HepG2 (cell line): Measurements from ENCODE around the gene ADGRG1. TPM values are rescaled to one million over a fixed set of nuclear protein-coding genes. Genes with fewer than 3 reads are reported as not detected.

Experiments
- AKNA ChIP-seq: sonication (generic); formaldehyde crosslinking; IDR thresholded peaks from 2 replicates; pipeline ENCODE4 v1.4.0; 2020; ENCODE audit warnings: missing genetic modification reagents, borderline replicate concordance
- FOXC1 ChIP-seq: sonication (generic); formaldehyde crosslinking; IDR thresholded peaks from 2 replicates; pipeline ENCODE4 v1.8.0; 2022; ENCODE audit warnings: mild to moderate bottlenecking, missing genetic modification reagents, borderline replicate concordance
- FOXO1 ChIP-seq: sonication (generic); formaldehyde crosslinking; IDR thresholded peaks from 2 replicates; pipeline ENCODE4 v1.4.0; 2020; ENCODE audit warnings: missing genetic modification reagents
- GZF1 ChIP-seq: sonication (generic); formaldehyde crosslinking; IDR thresholded peaks from 2 replicates; pipeline ENCODE4 v1.5.1; 2020; ENCODE audit warnings: mild to moderate bottlenecking, missing genetic modification reagents
- HIC2 ChIP-seq: sonication (generic); formaldehyde crosslinking; IDR thresholded peaks from 2 replicates; pipeline ENCODE4 v1.9.0; 2022; ENCODE audit warnings: low read depth, missing genetic modification reagents
- NFKB2 ChIP-seq: sonication (generic); formaldehyde crosslinking; IDR thresholded peaks from 2 replicates; pipeline ENCODE4 v1.4.0; 2020; ENCODE audit warnings: missing genetic modification reagents, borderline replicate concordance
- RFX5 ChIP-seq: IDR thresholded peaks from 2 replicates; pipeline ENCODE4 v1.6.1; 2011; ENCODE audit warnings: low read depth, low read length, improper control_type of control experiment
- YY1 ChIP-seq: IDR thresholded peaks from 2 replicates; pipeline ENCODE4 v1.6.1; 2011; ENCODE audit warnings: low read length, low read depth, moderate library complexity, mild to moderate bottlenecking; ENCODE audit not compliant: insufficient read depth, insufficient replicate concordance
- ZNF414 ChIP-seq: sonication (generic); formaldehyde crosslinking; IDR thresholded peaks from 2 replicates; pipeline ENCODE4 v1.5.0; 2020; ENCODE audit warnings: missing genetic modification reagents
- ZNF550 ChIP-seq: sonication (generic); formaldehyde crosslinking; IDR thresholded peaks from 2 replicates; pipeline ENCODE4 v1.4.0; 2020; ENCODE audit warnings: mild to moderate bottlenecking, missing genetic modification reagents, borderline replicate concordance
- ZNF567 ChIP-seq: sonication (generic); formaldehyde crosslinking; IDR thresholded peaks from 2 replicates; pipeline ENCODE4 v1.8.1; 2023; ENCODE audit warnings: mild to moderate bottlenecking, missing genetic modification reagents, borderline replicate concordance
- ZSCAN29 ChIP-seq: sonication (generic); formaldehyde crosslinking; conservative IDR thresholded peaks from 2 replicates; pipeline ENCODE4 v1.4.0; 2020; ENCODE audit warnings: mild to moderate bottlenecking, missing genetic modification reagents
- ZSCAN5A ChIP-seq: sonication (generic); formaldehyde crosslinking; IDR thresholded peaks from 2 replicates; pipeline ENCODE4 v1.8.0; 2022; ENCODE audit warnings: mild to moderate bottlenecking, missing genetic modification reagents, borderline replicate concordance
- polyA plus RNA-seq, 8 experiments: library from polyadenylated mRNA; depleted of rRNA in 3 of 8; stranded (reverse) in 7 of 8; unstranded in 1 of 8; fragments of >200 nt; fragmentation: Illumina TruSeq in 4 of 8; extraction: Trizol in 4 of 8; gene quantifications; 2 replicates each; pipeline versions ENCODE4 v1.2.1 to v1.2.3, GENCODE V29; 2011 to 2016; ENCODE audit warnings: low read depth in 4 of 8, missing spikeins in 1 of 8, mixed read lengths in 1 of 8; ENCODE audit not compliant: insufficient read depth in 1 of 8
- total RNA-seq, 5 experiments: library from RNA; depleted of rRNA; stranded (reverse); fragments of >200 nt; fragmentation: Illumina TruSeq; extraction: Trizol; gene quantifications; 2 replicates each; pipeline ENCODE4 v1.2.3, GENCODE V29; 2016; ENCODE audit warnings: low read depth in 1 of 5
- TF ChIP-seq, protein P1 (sequence below), 2 experiments: sonication (generic) in 1 of 2; formaldehyde crosslinking in 1 of 2; IDR thresholded peaks; 2 replicates each; pipeline versions ENCODE4 v1.6.1 to v1.9.0; 2014 to 2022; ENCODE audit warnings: antibody characterized with exemption in 1 of 2, borderline replicate concordance in 1 of 2, inconsistent platforms in 1 of 2, low read depth in 1 of 2, missing genetic modification reagents in 1 of 2

Gene ADGRG1
- total and polyA plus RNA-seq, 2 of the 13 experiments (the other 11 are each of a cell fraction or from before 2014, with no cell fraction given): 2.7 to 5.9 TPM

GRCh38 chr16:57709663-57710062 lies 81.2 kb downstream of the ADGRG1 start (continued):
- TF ChIP-seq HIC2 (CRISPR knock-in tag): no peak
- no peak for TF ChIP-seq ZNF414 (CRISPR knock-in tag)
- 0 out of 2 replicates have a peak, but pooled peaks have one; percentile 37 for TF ChIP-seq ZSCAN29 (CRISPR knock-in tag)
- TF ChIP-seq, protein P1, sequence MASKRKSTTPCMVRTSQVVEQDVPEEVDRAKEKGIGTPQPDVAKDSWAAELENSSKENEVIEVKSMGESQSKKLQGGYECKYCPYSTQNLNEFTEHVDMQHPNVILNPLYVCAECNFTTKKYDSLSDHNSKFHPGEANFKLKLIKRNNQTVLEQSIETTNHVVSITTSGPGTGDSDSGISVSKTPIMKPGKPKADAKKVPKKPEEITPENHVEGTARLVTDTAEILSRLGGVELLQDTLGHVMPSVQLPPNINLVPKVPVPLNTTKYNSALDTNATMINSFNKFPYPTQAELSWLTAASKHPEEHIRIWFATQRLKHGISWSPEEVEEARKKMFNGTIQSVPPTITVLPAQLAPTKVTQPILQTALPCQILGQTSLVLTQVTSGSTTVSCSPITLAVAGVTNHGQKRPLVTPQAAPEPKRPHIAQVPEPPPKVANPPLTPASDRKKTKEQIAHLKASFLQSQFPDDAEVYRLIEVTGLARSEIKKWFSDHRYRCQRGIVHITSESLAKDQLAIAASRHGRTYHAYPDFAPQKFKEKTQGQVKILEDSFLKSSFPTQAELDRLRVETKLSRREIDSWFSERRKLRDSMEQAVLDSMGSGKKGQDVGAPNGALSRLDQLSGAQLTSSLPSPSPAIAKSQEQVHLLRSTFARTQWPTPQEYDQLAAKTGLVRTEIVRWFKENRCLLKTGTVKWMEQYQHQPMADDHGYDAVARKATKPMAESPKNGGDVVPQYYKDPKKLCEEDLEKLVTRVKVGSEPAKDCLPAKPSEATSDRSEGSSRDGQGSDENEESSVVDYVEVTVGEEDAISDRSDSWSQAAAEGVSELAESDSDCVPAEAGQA (IDR thresholded peaks at IDR 0.05; ENCODE audit: low read depth): no peak
- TF ChIP-seq, protein P1 (CRISPR knock-in tag; IDR thresholded peaks at IDR 0.05; ENCODE audit: borderline replicate concordance): no peak
- TF ChIP-seq ZSCAN5A: no peak
- no peak for TF ChIP-seq YY1
- TF ChIP-seq ZNF550: no peak
- no peak for TF ChIP-seq ZNF567 (CRISPR knock-in tag)
- TF ChIP-seq GZF1 (CRISPR knock-in tag): no peak
- TF ChIP-seq FOXO1 (CRISPR knock-in tag): peak; percentile 87
- TF ChIP-seq RFX5: no peak
- no peak for TF ChIP-seq NFKB2 (CRISPR knock-in tag)
- TF ChIP-seq FOXC1 (CRISPR knock-in tag): no peak
- TF ChIP-seq AKNA (CRISPR knock-in tag): no peak
